Osteoblast (primary cell): Measurements from ENCODE around the gene PHLDA1. TPM values are rescaled to one million over a fixed set of nuclear protein-coding genes. Genes with fewer than 3 reads are reported as not detected.

ENCODE experiments used
- DNase-seq: peaks from one replicate; pipeline ENCODE4 v3.0.0; 2011; ENCODE audit warnings: low spot score, mixed read lengths; ENCODE audit not compliant: insufficient read length; ENCODE audit errors: missing footprints
- H2AFZ ChIP-seq: 2 replicates; pipeline ENCODE4 v1.6.0; 2011; ENCODE audit warnings: mild to moderate bottlenecking, low read length
- H3K27ac ChIP-seq: 2 replicates; pipeline ENCODE4 v1.5.1; 2011; ENCODE audit warnings: mild to moderate bottlenecking, low read depth, low read length, moderate library complexity
- H3K27me3 ChIP-seq: 2 replicates; pipeline ENCODE4 v1.6.0; 2012; ENCODE audit warnings: mild to moderate bottlenecking, control low read depth, inconsistent platforms, low read length, moderate library complexity; ENCODE audit not compliant: insufficient read depth
- H3K36me3 ChIP-seq: 2 replicates; pipeline ENCODE4 v1.5.1; 2011; ENCODE audit warnings: mild to moderate bottlenecking, low read length, control low read depth, moderate library complexity; ENCODE audit not compliant: insufficient read depth
- H3K4me1 ChIP-seq: 2 replicates; pipeline ENCODE4 v1.5.1; 2011; ENCODE audit warnings: mild to moderate bottlenecking, low read length, control low read depth, moderate library complexity; ENCODE audit not compliant: insufficient read depth
- H3K4me2 ChIP-seq: 2 replicates; pipeline ENCODE4 v1.6.0; 2011; ENCODE audit warnings: mild to moderate bottlenecking, low read length; ENCODE audit not compliant: insufficient read depth
- H3K4me3 ChIP-seq: fragments of 200-600 bp; sonication (generic); 3 replicates; pipeline ENCODE4 v1.5.1; 2012; ENCODE audit warnings: mild to moderate bottlenecking, low read length, inconsistent platforms; ENCODE audit not compliant: insufficient read depth
- H3K79me2 ChIP-seq: 2 replicates; pipeline ENCODE4 v1.6.0; 2012; ENCODE audit warnings: mild to moderate bottlenecking, low read length, control low read depth, inconsistent platforms; ENCODE audit not compliant: insufficient read depth
- H3K9me3 ChIP-seq: 2 replicates; pipeline ENCODE4 v1.5.1; 2011; ENCODE audit warnings: low read depth, low read length, control low read depth
- H4K20me1 ChIP-seq: 2 replicates; pipeline ENCODE4 v1.6.0; 2012; ENCODE audit warnings: mild to moderate bottlenecking, low read length, control low read depth; ENCODE audit not compliant: insufficient read depth
- CTCF ChIP-seq: IDR thresholded peaks from 2 replicates; pipeline ENCODE4 v1.5.1; 2011; ENCODE audit warnings: mild to moderate bottlenecking, low read depth, low read length, moderate library complexity; ENCODE audit errors: extremely low read depth
- total RNA-seq: library from RNA; depleted of rRNA; stranded (reverse); fragments of >200 nt; gene quantifications from 2 replicates; pipeline ENCODE4 v1.2.3, GENCODE V29; 2012

The PHLDA1 gene
- total RNA-seq, 1 donor, result 111 TPM

DNA sequence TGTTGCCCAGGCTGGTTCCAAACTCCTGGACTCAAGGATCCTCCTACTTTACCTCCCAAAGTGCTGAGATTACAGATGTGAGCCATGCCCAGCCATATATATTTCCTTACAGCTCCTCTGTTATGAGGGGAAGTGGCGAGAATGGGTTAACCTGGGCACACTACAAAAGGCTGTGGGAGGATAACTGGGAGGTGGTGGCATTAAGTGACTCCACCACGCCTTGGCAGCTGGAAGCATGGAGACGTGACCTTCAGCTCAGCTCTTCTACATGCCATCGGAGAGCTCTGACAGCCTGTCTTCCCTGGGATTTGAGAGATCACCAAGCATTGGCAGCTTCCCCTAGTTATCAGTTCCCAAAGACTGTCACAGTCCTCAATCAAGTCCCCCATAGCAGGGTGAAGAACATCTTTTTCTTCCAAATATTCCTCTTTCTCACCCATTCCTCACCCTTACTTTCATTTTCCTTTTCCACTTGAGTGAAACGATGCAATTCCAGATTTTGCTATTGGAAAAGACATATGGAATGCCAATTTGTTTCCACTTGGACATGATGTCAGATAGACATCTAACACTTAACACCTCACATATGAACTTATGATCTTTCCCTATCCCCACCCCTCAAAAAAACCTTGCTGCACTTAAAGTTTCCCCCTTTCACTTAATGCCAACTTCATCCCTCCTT, 48.5 kb downstream of the PHLDA1 start:
- TF ChIP-seq CTCF, result no peak
- DNase-seq, result peak; percentile 9
- Histone ChIP-seq H4K20me1 (no peaks in the 10 kb centered on the region), H3K4me1 (peaks cover 25% of the 10 kb centered on the region), H2AFZ (peak overlapping the region; percentile 93), H3K27ac (peak overlapping the region; percentile 73), H3K4me2 (peak overlapping the region; percentile 85), H3K79me2 (no peaks in the 10 kb centered on the region), H3K27me3 (no peaks in the 10 kb centered on the region), H3K36me3 (no peaks in the 10 kb centered on the region), H3K4me3 (peak overlapping the region; percentile 64), H3K9me3 (no peaks in the 10 kb centered on the region)

- no peak for TF ChIP-seq CTCF
- DNase-seq, result no peak
- Histone ChIP-seq H3K4me3 (no peak overlapping the region), H3K9me3 (no peaks in the 10 kb centered on the region), H3K79me2 (no peaks in the 10 kb centered on the region), H3K27me3 (no peaks in the 10 kb centered on the region), H3K4me1 (peaks cover 32% of the 10 kb centered on the region), H2AFZ (no peak overlapping the region), H4K20me1 (no peaks in the 10 kb centered on the region), H3K27ac (no peak overlapping the region), H3K4me2 (no peak overlapping the region), H3K36me3 (no peaks in the 10 kb centered on the region)
Measured at GRCh38 chr12:75982169-75982564, 49.4 kb downstream of the PHLDA1 start.

DNA sequence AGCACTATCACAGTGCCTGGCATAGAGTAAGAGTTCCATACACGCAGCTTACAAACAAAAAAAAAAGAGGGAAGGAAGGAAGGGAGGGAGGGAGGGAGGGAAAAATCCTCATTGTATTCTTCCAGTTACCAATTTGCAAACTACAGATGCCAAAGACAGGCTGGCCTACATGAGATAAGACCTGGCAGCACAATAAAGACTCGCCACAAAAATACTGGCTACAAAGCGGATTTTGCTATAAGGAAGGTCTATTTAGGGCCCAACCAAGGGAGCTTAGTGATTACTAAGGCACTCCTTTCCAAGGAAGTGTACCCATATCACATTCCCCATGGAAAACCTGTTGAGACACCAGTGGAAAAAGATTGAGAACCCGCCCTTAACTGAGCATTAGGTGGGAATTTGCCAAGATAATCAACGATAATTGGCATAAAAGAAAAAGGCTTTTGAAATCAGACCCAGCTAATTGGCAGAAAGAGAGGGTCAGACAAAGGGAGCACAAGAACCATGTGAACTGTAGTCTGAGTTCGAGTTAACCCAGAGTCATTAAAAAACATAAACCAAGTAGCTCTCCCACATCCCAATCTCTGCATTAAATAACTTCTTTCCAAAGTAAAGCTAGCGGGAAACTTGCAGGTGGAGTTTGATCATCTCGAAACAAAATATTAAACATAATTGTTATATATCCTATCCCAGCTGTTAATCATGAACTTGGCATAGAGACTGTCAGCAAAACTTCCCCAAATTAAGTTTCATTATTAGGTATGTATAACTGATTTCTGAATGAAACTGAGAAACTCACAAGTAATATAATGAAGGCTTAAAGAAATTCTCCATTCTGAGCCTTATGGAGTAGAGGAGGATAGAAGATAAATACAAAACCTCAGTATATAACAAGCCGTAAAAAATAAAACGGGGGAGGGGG, 50.1 kb downstream of the PHLDA1 start:
- H3K4me3 ChIP-seq, result no peak overlapping the region
- no peak overlapping the region for H2AFZ ChIP-seq
- no peak for TF ChIP-seq CTCF
- H3K27ac ChIP-seq, result no peak overlapping the region
- H3K36me3 ChIP-seq, result no peaks in the 10 kb centered on the region
- H3K4me2 ChIP-seq, result no peak overlapping the region
- H3K79me2 ChIP-seq, result no peaks in the 10 kb centered on the region
- no peaks in the 10 kb centered on the region for H4K20me1 ChIP-seq
- H3K9me3 ChIP-seq, result no peaks in the 10 kb centered on the region
- peak; percentile 3 for DNase-seq
- peaks cover 35% of the 10 kb centered on the region for H3K4me1 ChIP-seq
- no peaks in the 10 kb centered on the region for H3K27me3 ChIP-seq

DNA sequence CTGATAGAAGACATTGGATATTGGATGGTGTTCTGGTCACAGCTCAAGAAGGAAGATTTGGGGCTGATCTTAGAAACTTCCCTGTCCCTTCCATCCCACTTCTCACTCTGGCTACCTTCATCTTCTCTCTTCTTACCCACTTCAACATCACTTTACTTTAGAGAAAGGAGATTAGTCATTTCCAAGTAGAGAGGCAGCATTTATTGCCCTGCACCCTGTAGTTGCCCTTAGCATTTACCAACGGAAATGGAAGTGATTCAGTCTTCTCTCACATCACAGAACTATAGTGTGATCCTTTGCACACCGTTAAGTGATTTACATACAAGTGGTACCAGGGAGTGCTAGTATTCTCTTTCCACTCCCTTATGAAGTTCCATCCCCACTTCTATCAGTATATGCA, 52.4 kb downstream of the PHLDA1 start:
- Histone ChIP-seq H2AFZ (no peak overlapping the region), H3K4me3 (no peak overlapping the region), H3K4me1 (peaks cover 35% of the 10 kb centered on the region), H3K4me2 (peak overlapping the region; percentile 59), H3K79me2 (no peaks in the 10 kb centered on the region), H3K27ac (peak overlapping the region; percentile 91), H3K27me3 (no peaks in the 10 kb centered on the region), H3K9me3 (no peaks in the 10 kb centered on the region), H3K36me3 (no peaks in the 10 kb centered on the region), H4K20me1 (no peaks in the 10 kb centered on the region)
- no peak for DNase-seq
- TF ChIP-seq CTCF, result no peak
